Measurements from ENCODE around the gene SFTA2.
A peak's percentile ranks its signal among the peaks of the same experiment; 100 is the strongest.

Gene SFTA2

GRCh38 chr6:30893666-30894065 is 38.3 kb downstream of the SFTA2 start:
- CTCF ChIA-PET: no interaction called here
- TF ChIP-seq, protein P1, sequence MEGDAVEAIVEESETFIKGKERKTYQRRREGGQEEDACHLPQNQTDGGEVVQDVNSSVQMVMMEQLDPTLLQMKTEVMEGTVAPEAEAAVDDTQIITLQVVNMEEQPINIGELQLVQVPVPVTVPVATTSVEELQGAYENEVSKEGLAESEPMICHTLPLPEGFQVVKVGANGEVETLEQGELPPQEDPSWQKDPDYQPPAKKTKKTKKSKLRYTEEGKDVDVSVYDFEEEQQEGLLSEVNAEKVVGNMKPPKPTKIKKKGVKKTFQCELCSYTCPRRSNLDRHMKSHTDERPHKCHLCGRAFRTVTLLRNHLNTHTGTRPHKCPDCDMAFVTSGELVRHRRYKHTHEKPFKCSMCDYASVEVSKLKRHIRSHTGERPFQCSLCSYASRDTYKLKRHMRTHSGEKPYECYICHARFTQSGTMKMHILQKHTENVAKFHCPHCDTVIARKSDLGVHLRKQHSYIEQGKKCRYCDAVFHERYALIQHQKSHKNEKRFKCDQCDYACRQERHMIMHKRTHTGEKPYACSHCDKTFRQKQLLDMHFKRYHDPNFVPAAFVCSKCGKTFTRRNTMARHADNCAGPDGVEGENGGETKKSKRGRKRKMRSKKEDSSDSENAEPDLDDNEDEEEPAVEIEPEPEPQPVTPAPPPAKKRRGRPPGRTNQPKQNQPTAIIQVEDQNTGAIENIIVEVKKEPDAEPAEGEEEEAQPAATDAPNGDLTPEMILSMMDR (conservative IDR thresholded peaks at IDR 0.05; ENCODE audit: low read depth): no peak
- H3K27ac ChIP-seq: peak overlapping the region; percentile 37
- POLR2A ChIA-PET (ENCODE audit: low non-redundant PET): no interaction called here
- no peak for DNase-seq (ENCODE audit: low spot score)

- TF ChIP-seq, protein P1 (conservative IDR thresholded peaks at IDR 0.05; ENCODE audit: low read depth): no peak
Observed at GRCh38 chr6:30893001-30893591, 38.9 kb downstream of the SFTA2 start.

GRCh38 chr6:30891816-30892538 is 40.0 kb downstream of the SFTA2 start:
- CTCF ChIA-PET: interaction anchor here (0.6 kb wide), 1 partner anchor 39 kb away, joined by 3 read pairs; no protein-coding TSS in a partner anchor

More at GRCh38 chr6:30893001-30893591, 38.9 kb downstream of the SFTA2 start:
- ChIA-PET CTCF (no interaction called here), POLR2A (ENCODE audit: low non-redundant PET) (no interaction called here)
- DNase-seq (ENCODE audit: low spot score): no peak
- peak overlapping the region; percentile 37 for H3K27ac ChIP-seq

GRCh38 chr6:30891450-30891723 is 40.6 kb downstream of the SFTA2 start:
- ChIA-PET CTCF (interaction anchor here (0.6 kb wide), 1 partner anchor 39 kb away, joined by 3 read pairs; no protein-coding TSS in a partner anchor), POLR2A (ENCODE audit: low non-redundant PET) (no interaction called here)
- TF ChIP-seq, protein P1 (conservative IDR thresholded peaks at IDR 0.05; ENCODE audit: low read depth): no peak
- H3K27ac ChIP-seq: peak overlapping the region; percentile 84
- DNase-seq (ENCODE audit: low spot score): no peak

More at GRCh38 chr6:30891816-30892538, 40.0 kb downstream of the SFTA2 start:
- DNase-seq (ENCODE audit: low spot score): no peak
- POLR2A ChIA-PET (ENCODE audit: low non-redundant PET): no interaction called here
- H3K27ac ChIP-seq: peak overlapping the region; percentile 84
- TF ChIP-seq, protein P1 (conservative IDR thresholded peaks at IDR 0.05; ENCODE audit: low read depth): no peak

- ChIA-PET POLR2A (ENCODE audit: low non-redundant PET) (interaction anchor here (0.6 kb wide), 1 partner anchor 79 kb away, joined by 3 read pairs; no protein-coding TSS in a partner anchor), CTCF (interaction anchor here (0.6 to 1.6 kb wide), 4 partner anchors 14 to 184 kb away, joined by 3 to 6 read pairs (median 4); partner anchors contain the start of genes MDC1 and VARS2)
- TF ChIP-seq, protein P1 (conservative IDR thresholded peaks at IDR 0.05; ENCODE audit: low read depth): no peak
- H3K27ac ChIP-seq: peak overlapping the region; percentile 84
- no peak for DNase-seq (ENCODE audit: low spot score)
Observed at GRCh38 chr6:30890646-30891449, 41.1 kb downstream of the SFTA2 start.

Data from RWPE1 (cell line).